ENCODE data around the gene POLG. TPM values are rescaled to one million over a fixed set of nuclear protein-coding genes. Genes with fewer than 3 reads are reported as not detected.

The POLG gene
- total and polyA plus RNA-seq, 2 experiments from 2014 or later = 28.8 to 74.1 TPM

- Histone ChIP-seq H3K79me2 (replicated peaks; ENCODE audit: insufficient read depth) (no peaks in the 10 kb centered on the region), H3K36me3 (ENCODE audit: insufficient read depth) (peaks cover 54% of the 10 kb centered on the region), H3F3A (replicated peaks; ENCODE audit: low read depth) (peaks cover 10% of the 10 kb centered on the region), H3K27me3 (ENCODE audit: insufficient read depth) (no peaks in the 10 kb centered on the region), H3K27ac (ENCODE audit: low read depth) (no peak overlapping the region), H3K9me2 (ENCODE audit: insufficient read depth) (no peaks in the 10 kb centered on the region), H4K20me1 (replicated peaks; ENCODE audit: insufficient read depth) (peaks cover 31% of the 10 kb centered on the region), H3K4me2 (no peak overlapping the region), H3K4me3 (no peak overlapping the region), H2AFZ (no peak overlapping the region), H3K4me1 (ENCODE audit: insufficient read depth) (no peaks in the 10 kb centered on the region)
- no peaks in the 10 kb centered on the region for H3K4me1 Mint-ChIP-seq
- H3K36me3 Mint-ChIP-seq (ENCODE audit: low read depth) = peaks cover 89% of the 10 kb centered on the region
- H3K27me3 Mint-ChIP-seq (ENCODE audit: insufficient read depth, low read depth, poor library complexity) = peaks cover 11% of the 10 kb centered on the region
- DNase-seq (ENCODE audit: low spot score) (no peak), ATAC-seq (no peak)
- TF ChIP-seq ETS1 (IDR thresholded peaks at IDR 0.05) (no peak), CTCF (conservative IDR thresholded peaks at IDR 0.05; ENCODE audit: low read depth in 2 of 2) (no peak), STAT1 (IDR thresholded peaks at IDR 0.05; ENCODE audit: unreplicated experiment) (no peak), POLR2AphosphoS5 (IDR thresholded peaks at IDR 0.05; ENCODE audit: low read depth) (no peak), JUNB (IDR thresholded peaks at IDR 0.05; ENCODE audit: unreplicated experiment) (no peak), REST (IDR thresholded peaks at IDR 0.05; ENCODE audit: unreplicated experiment) (no peak), ZNF462 (CRISPR knock-in tag; IDR thresholded peaks at IDR 0.05) (no peak), EZH2phosphoT487 (IDR thresholded peaks at IDR 0.05; ENCODE audit: unreplicated experiment) (no peak), ZNF331 (CRISPR knock-in tag; IDR thresholded peaks at IDR 0.05; ENCODE audit: low read depth) (no peak), CREB1 (CRISPR knock-in tag; IDR thresholded peaks at IDR 0.05; ENCODE audit: low read depth) (no peak), NANOG (IDR thresholded peaks at IDR 0.05; ENCODE audit: borderline replicate concordance) (no peak), ZNF114 (CRISPR knock-in tag; IDR thresholded peaks at IDR 0.05) (no peak), EZH2 (IDR thresholded peaks at IDR 0.05; ENCODE audit: low read depth, unreplicated experiment) (no peak)
- H3K4me3 Mint-ChIP-seq = no peak overlapping the region
- H3K9me3 Mint-ChIP-seq = no peaks in the 10 kb centered on the region; the same call in 2 of the 3 replicates
- H3K27ac Mint-ChIP-seq = no peak overlapping the region
Observed at GRCh38 chr15:89320200-89320599, 14.4 kb downstream of the POLG start.

All from GM23338 (cell line).